PC-3 (cell line): Measurements from ENCODE around the gene SOX5.

Experiments
- CTCF ChIP-seq: fragments of 300-600 bp; sonication (generic); conservative IDR thresholded peaks from 2 replicates; pipeline ENCODE4 v1.5.1; 2017; ENCODE audit warnings: antibody characterized with exemption, low read depth, mild to moderate bottlenecking, low read length
- EZH2 ChIP-seq: fragments of 300-600 bp; sonication (generic); IDR thresholded peaks from one replicate; pipeline ENCODE4 v1.6.1; 2017; ENCODE audit warnings: antibody characterized with exemption, mild to moderate bottlenecking, low read length; ENCODE audit not compliant: unreplicated experiment

DNA sequence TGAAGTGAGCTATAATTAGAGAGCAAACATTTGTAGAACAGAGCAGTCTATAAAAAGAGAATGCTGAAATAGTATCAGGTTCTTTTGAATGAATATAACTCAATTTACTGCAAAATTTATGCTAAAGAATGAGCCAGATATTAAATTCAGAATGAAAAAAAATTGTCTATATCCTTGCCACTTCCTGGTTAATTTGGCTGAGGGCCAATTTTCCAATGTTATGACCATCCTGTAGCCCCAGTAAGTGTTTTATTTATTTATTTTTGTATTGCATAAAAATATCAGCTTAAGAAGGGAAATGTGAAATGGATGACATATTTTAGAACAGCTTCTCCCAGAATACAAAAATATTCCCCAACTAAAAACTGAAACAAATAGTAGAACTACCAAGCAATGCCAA lies 263.4 kb downstream of the SOX5 start:
- TF ChIP-seq CTCF (no peak), EZH2 (no peak)
